HG03469 (cell line): ENCODE data around the gene PLCB1.
A peak's percentile ranks its signal among the peaks of the same experiment; 100 is the strongest.

Source experiments
- ATAC-seq: cut with Tn5 transposase; IDR thresholded peaks from one replicate; pipeline ENCODE4 v1.9.1; 2021; ENCODE audit warnings: mild to moderate bottlenecking, moderate library complexity, moderate number of reproducible peaks; ENCODE audit not compliant: unreplicated experiment

Gene PLCB1

DNA sequence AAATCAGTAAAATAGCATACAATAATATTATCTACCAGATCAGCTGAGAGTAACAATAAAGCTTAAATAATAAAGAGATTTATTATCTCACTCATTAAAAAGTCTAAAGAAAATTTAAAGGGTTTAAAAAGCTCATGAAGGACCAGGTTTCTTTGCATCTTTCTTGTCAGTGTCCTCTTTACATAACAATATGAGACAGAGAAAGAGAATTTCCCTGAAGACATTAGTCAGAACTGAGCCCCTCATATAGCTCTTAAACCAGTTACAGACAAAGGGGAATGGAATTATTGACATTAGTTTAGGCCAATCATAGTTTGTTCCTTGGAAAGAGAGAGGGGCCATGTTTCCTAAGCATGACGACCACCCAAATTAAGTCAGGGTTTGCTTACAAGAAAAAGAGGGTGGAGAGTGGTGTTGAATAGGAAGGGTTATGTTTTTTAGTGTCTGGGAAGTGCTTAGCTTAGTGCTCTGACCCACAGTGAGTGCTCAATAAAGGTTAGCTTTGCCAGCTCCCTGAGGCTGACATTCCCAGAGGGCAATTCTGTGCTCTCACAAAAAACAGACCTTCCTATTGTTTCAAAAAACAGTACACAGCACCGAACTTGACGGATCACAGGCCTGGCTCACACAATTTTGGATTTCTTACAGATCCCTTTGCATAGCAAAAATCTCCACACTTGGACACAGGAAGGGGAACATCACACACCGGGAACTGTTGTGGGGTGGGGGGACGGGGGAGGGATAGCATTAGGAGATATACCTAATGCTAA, 3.6 kb upstream of the PLCB1 start:
- no peak for ATAC-seq

- no peak for ATAC-seq
Observed at GRCh38 chr20:8129211-8129976, 2.7 kb upstream of the PLCB1 start.

- no peak for ATAC-seq
Observed at GRCh38 chr20:8130840-8131526, 1.1 kb upstream of the PLCB1 start.

- ATAC-seq, result no peak
Observed at GRCh38 chr20:8132484-8133309, 631 bp downstream of the PLCB1 start.

- ATAC-seq, result no peak
Observed at GRCh38 chr20:8133310-8133768, 1.3 kb downstream of the PLCB1 start.

DNA sequence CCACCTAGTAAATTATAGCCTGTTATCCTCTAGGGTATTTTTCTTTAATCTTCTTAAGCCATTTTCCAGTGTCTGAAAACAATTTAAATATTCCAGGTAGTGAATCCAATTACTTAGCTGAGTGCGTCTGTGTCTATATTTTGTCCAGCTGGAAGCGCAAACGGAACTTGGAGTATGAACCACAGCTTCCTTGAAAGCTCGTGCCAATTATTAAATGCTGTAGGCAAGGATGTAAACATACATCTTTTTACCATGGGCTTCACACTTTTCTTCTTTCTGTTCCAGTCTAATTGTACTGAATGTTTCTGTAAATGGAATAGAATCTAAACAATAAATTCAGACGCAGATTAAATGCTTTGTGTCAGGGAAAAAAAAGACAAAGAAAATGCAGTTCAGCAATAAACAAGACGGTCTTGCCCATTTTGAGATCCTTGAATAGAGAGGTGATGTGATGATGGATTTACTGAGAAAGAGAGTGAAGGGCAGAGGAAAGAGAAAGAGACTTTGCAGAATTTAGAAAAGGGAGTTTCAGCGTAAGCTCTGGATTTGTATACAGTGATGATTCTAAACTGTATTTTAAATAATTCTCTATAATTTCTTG, 1.9 kb downstream of the PLCB1 start:
- no peak for ATAC-seq

- ATAC-seq, result no peak
Observed at GRCh38 chr20:8139899-8140298, 7.8 kb downstream of the PLCB1 start.

DNA sequence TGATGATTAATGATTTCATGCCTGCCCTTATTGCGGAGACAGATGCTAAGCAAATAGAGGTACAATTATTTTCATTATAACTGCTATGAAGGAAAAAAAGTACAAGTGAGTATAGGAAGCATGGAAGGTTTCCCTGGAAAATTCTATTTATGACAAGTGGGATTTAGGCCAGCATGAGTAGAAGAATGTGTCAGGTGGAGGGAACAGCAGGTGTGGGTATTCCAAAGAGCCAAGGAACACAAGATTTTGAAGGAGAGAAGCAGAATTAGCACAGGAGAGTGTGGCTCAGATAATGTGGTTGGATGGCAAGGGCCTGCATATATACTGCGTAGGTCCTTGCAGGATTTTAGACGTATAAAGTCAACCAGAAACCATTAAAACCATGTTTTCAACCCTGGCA, 11.4 kb downstream of the PLCB1 start:
- no peak for ATAC-seq

GRCh38 chr20:8144282-8145245, 12.5 kb downstream of the PLCB1 start:
- no peak for ATAC-seq

DNA sequence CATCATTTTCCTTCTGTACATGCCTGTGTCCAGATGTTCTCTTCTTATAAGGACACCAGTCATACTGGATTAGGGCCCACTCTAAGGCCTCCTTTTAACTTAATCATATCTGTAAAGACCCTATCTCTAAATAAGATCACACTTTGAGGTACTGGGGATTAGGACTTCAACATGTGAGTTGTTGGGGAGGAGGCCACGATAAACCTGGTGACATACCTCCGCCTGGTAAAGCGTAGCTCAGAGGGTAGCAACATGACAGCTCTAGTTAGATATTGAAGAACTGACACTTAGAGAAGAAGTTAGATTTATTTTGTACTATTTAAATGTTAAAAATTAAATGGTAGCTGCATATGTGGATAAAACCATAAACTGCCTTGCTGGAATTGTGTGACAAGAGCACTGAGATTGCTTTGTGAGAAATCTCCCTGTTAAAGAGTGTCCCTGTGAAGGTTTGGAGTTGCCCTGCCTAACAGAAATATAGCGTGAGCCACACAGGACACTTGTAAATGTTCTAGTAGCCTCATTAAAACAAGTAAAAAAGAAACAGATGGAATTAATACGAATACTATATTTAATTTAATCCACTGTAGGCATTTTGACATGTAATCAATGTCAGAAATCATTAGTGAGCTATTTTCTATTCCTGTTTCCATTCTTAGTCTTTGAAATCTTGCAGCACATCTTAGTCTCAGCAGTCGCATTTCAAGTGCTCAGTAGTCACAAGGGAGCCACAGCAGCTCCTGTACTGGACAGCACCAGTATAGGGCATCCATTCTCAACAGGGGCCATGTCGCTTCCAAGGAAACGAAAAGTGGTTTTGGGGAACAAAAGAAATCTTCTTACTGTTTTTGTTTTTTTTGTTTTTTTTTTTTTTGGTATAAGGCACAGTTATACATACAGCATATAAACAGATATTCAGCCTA, 13.4 kb downstream of the PLCB1 start:
- no peak for ATAC-seq

DNA sequence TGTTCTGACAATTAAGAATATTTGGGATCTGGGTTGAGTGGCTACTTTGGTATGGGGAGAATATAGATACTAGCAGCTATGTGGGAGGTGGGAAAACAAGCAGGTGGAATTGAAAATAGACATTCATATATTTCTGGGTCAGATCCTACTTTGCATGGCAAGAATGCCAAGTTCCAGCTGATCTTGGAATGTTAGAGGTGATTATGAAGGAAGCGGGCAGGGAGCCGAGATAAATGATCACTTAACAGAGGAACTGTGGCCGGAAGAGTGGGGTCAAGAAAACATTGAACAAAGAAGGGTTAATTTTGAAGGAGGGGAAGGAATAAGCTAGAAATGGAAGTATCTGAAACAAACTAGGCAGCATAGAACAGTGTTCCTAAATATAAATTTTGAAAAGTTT, 15.4 kb downstream of the PLCB1 start:
- no peak for ATAC-seq

DNA sequence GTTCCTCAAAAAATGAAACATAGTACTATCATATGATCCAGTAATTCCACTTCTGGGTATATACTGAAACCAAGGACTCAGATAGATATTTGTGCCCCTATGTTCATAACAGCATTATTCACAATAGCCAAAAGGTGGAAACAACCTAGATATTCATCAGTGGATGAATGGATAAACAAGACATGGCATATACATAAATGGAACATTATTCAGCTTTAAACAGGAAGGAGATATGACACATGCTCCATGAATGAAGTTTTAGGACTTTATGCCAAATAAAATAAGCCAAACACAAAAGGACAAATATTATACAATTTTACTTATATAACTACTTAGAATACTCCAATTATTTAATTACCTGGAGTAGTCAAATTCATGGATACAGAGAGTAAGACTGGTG, 16.4 kb downstream of the PLCB1 start:
- ATAC-seq, result no peak

DNA sequence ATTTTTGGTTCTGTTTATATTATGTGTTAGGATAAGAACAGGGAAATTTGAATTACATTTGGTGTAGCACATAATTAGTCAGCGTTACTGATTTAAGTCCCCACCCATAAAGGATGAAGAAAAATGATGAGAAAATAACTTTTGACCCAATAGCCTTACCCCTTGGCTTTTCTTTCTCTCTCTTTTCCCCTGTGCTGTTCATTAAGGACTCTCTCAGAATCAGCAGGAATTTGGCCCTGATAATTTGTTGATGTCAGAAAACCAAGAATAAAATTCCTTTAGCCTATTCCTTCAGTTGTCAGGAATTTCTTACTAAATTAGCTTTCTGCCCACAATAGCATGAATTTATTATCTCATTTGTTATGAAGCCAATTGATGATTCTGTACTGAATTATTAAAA, 18.5 kb downstream of the PLCB1 start:
- no peak for ATAC-seq

DNA sequence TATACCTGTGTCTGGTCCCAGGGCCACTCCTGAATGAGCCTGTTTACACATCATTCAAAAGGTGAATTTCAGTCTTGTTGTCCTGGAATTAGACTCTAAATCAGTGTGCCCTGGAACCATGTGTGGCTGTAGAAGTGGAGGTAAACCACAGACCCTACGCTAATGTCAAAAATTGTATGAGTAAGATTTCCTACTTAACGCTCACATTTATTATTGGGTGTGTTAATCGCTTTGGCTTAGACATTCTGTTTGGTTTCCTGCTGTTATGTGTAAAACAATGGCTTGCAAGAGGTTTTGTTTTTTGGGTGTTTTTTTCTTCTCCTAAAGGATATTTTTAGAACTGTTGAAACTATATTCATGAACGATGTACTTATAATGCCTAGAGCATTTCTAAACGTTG, 19.3 kb downstream of the PLCB1 start:
- no peak for ATAC-seq

DNA sequence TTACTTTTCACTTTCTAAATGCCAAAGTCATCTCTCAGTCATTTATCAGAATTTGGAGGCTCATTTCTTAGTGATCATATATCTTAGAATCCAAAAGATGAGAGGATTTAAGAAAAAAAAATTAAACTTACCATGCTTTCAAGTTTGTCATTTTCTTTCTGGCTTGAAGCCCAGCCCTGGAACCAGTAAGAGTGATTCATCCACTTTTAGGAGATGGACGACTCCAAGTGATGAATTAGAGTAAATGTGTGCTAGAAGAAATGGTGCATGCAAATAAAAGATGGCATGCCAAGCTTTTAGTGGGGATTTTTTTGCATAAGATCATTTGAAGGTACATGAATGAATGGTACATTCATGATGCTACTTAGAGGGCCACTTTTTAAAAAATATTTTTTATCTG, 20.1 kb downstream of the PLCB1 start:
- no peak for ATAC-seq

GRCh38 chr20:8152847-8153246, 20.8 kb downstream of the PLCB1 start:
- no peak for ATAC-seq

DNA sequence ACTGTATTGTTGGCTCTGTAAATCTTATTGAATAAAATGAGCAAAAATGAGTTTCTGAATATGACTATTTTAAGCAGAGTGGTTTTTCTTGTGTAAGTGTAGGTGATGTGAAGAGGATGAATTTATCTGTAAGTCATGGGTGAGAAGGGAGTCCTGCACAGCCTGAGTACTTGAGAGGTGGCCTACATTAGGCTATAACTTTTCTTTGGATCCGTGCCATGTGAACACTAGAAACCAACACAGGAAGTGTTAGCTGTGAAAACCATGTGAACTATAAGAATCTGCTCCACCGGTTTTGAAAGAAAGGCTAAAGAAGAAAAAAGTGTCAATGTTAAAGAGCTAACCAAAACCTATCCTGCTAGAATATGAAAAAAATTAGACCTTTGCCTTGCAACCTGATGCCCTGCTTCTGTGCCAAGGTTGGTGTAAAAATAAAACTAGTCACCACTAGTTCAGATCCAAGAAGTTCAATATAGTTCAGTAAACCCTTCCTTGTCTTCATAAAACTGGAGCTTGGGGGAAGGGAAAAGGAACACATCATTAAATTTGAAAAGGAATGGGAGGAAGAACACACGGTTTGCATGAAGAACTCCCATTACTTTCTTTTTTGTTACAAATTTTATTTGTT, 21.3 kb downstream of the PLCB1 start:
- peak; percentile 39 for ATAC-seq

DNA sequence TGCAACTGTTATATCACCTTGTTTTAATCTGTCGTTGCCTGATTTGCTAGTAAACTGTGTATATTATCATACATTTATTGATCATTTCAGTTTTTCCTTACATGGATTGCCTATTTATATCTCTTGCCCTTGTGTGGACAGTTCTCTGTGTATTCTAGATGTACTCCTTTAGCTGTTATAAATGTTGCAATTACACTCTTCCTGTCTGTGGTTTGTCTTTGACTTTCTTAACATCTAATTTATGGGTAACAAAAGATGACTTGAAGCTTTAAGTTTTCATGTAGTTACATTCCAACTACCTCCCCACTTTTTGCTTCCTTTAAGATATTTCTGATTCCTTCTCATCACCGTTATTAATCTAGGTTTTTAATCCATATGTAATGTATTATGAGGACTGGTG, 22.6 kb downstream of the PLCB1 start:
- no peak for ATAC-seq
